Stimulated activated CD8-positive, alpha-beta memory T cell treated with anti-CD3 and anti-CD28 coated beads, Interleukin-7, amount 100 ng/mL, for 1 hour (primary cell): Measurements from ENCODE around the gene CACNA2D3.

Experiments
- DNase-seq, 2 donors: peaks; one replicate each; pipeline ENCODE4 v3.0.0-alpha.2; 2020; ENCODE audit warnings: low read depth in 2 of 2

Gene CACNA2D3

DNA sequence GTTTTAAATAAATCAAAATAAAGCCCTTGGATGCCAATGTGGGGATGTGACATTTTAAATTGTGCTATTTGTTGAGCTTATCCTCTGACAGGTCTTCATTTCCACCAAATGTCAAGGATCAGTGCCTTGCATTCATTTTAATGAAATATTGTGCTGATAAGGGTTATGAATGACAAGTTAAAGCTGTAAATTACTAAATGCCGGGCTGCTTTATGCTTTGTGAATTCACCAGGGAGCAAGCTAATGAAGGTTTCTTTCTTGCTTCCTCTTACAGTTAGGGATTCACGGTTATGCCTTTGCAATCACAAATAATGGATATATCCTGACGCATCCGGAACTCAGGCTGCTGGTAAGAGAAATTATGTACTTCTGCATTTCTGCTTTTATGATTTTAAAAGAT is 723.8 kb downstream of the CACNA2D3 start:
- no peak for DNase-seq

DNA sequence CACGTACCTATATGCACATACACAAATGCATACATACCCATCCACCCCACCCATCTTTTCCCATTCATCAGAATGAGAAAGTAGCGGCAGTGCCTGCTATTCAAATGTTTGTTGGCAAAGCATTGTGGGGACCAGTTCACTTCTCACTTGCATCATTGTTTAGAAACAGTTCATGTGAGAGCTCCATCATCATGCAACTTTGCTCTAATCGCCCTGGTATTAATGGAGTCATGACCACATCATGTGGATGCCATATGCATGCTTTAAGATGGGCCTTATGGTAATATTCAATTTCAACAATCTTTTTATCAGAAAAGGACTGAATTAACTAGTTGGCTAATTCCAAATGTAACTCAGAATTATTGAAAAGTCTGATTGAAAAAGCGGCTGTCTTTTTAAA is 725.0 kb downstream of the CACNA2D3 start:
- DNase-seq: no peak

DNA sequence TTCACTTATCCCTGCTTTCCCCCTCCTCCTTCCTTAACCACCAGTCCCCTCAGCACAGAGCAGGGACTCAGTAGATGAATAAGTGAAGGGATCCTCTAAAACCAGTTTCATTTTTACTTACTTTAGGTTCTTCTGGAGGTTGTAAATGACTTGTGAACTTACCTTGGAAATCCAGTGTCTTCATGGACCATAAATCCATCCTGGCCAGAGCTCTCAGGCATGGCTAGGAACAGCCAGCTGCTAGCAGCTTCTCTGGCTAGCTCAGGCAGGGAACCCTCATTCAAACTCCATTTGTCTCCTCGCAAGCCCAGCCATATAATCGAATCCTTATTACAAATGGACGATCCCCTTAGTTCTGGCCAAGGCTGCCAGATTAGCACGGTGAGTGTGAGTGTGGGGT is 727.0 kb downstream of the CACNA2D3 start:
- DNase-seq: no peak

DNA sequence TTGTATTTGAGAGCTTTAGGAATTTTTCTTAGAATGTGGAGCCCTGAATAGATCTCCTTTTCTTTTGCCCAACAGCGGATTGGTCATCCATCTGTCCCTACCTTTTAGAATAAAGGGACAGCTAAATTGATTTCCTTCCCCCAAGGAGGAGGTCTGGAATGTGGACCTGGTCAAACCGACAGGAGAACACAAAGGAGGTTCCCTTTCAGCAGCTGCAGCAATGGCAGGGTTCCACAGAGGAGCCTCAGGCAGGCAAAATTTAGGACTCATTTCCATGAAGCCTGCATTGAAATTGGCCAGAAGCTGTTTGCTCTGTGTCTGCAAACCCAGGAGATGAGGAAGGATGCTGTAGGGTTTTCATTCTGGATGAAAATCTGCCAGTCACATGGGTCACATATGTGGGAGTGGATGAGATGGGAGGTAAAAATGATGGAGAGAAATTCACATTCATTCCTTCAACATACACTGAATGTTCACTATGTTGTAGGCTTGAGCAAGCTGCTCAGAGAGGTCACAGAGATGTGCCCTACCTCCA is 728.2 kb downstream of the CACNA2D3 start:
- DNase-seq: no peak

DNA sequence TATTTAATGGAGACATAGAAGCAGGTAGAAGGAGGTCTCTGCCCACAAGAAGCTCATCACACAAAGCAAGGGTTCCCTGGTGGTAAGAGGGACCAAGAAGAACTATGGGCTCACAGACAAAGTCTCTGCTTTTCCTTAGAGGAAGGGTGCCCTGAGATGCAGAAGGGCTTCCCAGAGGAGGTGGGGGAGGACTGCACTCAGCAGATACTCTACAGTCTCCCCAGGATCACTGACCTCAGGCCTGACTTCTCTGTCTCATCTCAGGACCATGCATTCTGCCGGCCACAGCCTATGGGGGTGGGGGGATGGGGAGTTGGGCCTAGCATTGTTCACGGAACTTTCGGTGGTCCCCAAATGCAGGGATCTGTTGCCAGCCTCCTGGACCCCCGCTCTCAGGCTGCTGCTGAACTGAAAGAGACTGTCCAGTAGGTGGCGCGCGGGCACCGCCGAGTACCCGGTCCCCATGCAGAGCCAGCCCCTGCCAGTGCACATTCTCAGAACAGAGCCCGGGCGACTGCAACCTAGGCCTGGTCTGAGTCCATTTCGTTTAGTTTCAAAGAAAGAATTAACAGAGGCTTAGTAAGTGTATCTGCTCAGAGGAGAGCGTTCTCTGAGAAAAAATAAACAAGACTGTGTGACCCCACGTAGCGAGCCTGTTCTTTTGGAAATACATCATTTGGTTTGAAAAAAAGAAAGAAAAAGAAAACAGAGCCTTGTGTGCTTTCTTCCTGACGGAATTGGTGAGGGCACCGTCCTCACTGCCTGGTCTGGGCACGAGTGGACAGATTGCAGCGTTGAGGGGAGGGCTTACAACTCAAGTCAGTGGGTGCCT is 731.4 kb downstream of the CACNA2D3 start:
- no peak for DNase-seq

DNA sequence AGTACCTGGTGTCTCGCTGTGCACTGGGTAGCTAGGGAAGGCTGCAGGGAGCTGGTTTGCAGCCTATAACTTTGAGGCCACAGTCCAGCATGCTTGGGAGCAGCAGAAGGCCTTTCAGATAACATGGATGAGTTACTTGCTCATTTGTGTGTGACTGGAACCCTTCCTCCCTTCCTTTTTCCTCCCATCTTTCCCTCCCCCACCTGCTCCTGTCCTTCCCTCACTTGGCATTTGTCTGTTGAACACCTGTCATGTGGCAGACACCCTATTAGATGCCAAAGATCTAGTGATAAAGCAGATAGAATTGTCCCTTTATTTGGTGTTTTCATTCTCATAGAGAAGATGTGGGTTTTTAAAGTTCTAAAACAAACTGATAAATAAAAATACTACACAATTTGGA is 733.9 kb downstream of the CACNA2D3 start:
- DNase-seq: no peak

DNA sequence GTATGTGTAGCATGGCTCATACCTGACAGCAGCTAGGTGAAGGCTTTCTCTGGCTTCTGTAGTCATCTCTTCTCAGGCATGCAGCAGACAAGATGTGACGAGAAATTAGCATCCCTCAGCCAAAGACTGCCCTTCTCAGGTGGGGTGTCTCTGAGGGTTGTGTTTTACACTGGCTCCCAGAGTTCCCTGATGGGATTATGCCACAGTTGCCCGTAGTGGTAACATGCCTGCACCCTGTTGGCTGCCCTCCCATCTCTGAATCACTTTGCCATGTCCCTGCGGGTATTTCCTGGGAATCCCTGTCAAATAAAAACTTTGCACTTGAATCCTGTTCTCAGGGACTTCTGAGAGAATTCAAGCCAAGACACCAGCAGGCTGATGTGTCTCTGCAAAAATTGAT is 735.0 kb downstream of the CACNA2D3 start:
- DNase-seq: no peak

DNA sequence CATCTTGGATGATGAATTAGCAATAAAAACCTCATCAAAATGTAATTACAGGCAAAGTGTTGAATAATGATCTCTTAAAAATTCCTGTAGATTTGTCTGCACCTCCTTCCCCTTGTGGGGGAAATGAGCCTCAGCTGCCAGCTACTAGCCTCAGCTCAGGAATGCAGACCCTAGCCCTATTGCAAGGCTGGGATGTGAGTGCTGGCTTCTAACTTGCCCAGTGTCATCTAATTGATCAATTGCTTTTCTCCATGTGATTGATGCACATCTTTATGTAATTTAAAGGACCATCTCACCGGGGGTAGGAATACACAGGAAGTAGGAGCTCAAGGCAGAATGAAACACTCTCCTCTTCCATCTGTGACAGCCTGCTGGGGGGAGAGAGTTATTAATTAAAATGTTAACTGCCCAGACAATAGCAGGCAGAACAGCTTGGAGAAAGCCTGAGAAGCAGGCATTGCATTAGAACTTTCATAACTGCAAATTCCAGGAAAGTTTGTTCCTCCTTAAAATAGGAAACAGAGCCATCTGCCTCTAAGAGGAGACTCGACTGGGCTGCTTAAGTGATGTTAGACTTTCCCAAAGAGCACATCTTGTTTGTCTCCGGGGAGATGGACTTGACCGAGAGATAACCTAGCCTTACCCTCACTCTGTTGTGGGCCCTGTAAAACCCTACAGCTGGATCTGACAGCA is 735.9 kb downstream of the CACNA2D3 start:
- DNase-seq: no peak

DNA sequence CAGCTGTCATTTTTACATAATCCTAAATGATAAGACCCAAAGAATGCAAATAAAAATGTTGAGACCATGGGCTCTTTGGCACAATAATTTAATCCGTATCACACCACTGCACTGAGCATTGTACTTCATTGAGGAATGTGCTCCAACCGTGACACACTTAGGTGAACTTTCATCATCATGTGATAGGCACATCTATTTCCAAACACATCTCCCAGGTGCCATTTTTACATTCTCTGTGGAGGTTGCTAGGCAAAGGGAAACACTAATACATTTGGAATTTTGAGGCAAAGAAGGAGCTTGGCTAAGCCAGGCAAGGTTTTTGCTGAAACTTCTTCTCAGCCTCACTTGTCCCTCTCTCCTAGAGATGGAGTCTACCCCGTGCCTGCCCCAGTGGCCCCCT is 736.8 kb downstream of the CACNA2D3 start:
- DNase-seq: no peak

DNA sequence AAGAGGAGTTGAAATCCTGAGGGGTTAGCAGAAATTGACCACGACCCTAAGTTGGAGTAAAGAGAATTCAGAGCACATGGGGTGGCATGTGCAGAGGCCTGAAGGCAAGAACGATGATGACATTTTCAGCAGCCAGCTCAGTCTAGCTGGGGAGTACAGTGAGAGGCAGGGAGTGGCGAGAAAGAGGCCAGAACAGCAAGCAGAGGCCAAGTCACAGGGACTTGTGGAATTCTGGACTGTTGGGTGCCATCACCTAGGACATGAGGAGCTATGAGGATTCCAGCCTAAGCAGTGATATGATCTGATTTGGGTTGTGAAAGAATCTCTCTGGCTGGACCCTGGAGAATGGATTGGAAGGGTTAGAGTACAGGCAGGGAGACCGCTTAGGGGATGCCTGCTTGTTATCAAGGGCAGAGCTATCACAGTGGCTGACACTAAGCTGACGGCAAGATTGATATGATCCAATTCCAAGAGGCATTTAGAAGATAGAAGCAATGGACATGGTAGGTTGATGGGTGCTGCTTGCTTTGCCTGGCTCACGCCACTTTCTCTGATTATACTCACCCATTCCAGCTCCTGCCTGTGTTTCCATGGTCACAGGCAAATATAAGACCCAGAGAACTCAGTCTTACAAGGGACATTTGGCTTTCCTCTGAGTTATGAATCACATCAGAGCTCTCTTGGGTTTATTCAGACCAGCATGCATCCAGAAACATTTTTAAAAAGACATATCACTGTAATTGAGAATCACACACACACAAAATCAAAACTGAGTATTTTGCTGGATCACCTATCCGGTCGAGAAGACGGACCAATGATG is 739.1 kb downstream of the CACNA2D3 start:
- no peak for DNase-seq

DNA sequence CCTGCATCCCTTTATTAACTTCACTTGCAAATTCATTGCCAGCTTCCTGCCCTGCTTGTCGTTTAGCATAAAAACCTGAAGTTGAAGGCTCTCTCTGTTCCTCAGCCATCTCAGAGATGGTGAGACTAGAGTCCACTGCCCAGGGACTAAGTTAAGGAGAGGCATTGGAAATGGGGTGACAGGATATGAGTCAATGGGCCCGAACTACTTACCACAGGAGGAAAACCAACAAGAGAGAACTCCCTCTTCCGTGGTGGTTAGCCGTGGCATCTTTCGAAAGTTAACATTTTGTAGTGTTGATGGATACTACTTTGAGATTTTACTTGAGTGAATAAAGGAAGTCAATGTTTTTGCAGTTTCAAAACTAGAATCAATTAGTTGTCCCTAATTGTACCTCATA is 740.2 kb downstream of the CACNA2D3 start:
- DNase-seq: no peak

DNA sequence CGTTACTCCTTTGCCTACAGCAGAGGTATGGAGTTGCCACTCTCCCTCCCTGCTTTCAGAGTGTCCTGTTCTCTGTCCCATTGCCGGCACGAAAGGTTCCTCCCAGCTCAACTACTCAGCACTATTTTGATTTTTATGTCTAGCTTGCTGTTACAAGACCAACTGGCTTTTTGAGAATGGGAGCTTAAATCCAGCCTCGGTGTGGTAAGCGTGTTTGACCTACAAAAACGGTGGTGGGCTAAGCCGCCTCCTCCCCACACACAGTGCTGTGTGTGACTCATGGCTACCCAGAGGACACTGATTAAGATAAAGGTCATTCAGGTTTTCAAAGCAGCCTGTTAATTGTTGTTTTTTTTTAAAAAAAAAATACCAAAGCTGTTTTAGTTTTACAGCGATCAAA is 741.0 kb downstream of the CACNA2D3 start:
- DNase-seq: no peak

DNA sequence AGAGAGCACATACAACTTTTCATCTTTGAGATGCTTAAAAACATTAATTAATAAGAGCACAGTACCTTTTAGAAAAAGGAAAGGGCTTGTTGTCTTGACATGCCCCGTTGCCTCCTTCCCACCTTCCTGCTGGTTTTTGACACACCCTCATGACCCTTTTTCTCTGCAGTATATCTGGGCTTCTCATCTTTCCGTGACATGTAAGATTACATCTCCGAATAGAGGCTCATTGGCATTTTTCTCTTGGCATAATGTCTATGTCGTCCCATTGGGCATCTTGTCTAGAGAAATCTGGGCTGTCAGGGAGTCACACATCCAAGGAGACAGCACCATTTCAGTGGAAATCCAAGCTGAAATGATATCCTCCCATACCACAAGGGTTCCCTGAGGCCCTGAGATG is 741.4 kb downstream of the CACNA2D3 start:
- no peak for DNase-seq

DNA sequence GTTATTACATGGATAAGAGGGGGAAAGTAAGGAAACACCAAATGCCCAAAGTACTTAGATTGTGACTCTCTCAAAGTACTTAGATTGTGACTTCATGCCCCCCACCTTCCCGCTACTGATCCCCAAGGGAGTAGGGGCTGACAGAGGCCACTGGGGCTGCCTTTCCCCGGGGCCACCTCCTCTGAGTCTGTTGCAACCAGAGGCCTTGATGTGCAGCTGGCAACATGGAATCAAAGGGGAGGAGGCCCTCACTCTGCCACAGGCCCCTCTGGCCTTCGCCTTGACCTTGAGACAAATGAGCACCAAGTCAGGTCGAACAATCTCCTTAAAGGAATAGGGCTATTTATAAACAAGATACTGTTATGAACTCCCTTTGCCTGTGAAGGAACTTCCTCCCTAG is 743.0 kb downstream of the CACNA2D3 start:
- DNase-seq: no peak

DNA sequence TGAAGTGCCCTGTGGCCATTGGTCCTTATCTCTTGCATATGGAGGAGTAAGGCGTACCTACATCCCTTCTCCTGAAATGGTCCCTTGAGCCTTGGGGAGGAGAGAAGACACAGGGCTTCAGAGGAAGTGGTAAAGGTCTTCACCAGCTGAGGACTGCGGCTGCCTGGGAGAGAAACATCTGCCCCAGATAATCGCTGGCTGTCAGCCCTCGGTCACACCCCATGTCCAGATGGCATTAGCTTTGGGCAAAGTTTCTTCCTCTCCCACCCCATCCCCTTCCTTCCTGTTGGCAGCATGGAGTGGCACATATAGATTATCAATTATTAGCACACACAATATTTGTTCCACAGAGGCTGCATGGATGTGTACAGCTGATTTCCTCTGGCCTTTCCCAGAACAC is 743.9 kb downstream of the CACNA2D3 start:
- DNase-seq: no peak

DNA sequence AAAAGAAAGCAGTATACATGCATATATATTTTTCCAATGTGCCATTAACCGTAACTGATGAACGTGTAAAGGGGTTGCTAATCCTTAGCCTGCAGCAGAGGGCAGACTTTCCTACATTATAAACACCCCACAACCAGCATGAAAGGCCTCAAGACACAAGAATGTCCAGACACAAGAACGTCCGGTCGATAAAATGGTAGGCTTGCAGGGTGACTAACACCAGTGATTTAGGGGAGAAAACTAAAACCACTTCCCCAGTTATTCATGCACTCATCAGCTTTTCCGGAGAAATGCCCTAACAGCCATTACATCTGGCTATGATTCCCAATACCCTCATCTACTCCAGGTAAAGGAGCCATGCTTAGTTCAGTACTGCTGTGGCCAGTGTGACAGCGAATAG is 748.1 kb downstream of the CACNA2D3 start:
- no peak for DNase-seq

DNA sequence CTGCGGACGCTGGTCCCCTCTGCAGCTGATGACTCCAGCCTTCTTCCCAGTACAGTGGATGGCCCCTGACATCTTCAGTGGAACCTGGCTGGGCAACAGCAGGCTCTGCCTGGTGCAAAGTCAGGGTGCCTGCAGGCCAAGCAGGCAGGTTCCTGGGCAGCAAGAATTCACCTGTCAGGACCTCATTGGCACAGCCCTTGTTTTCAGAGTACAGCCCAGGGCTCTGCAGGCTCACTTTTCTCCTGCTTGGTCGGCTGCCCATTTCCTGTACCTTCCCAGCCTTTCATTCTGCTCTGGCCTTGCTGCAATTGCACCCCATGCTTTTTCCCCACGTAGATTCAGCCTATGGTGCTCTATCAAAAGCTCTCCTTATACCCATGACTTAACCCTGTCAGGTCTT is 749.5 kb downstream of the CACNA2D3 start:
- no peak for DNase-seq

DNA sequence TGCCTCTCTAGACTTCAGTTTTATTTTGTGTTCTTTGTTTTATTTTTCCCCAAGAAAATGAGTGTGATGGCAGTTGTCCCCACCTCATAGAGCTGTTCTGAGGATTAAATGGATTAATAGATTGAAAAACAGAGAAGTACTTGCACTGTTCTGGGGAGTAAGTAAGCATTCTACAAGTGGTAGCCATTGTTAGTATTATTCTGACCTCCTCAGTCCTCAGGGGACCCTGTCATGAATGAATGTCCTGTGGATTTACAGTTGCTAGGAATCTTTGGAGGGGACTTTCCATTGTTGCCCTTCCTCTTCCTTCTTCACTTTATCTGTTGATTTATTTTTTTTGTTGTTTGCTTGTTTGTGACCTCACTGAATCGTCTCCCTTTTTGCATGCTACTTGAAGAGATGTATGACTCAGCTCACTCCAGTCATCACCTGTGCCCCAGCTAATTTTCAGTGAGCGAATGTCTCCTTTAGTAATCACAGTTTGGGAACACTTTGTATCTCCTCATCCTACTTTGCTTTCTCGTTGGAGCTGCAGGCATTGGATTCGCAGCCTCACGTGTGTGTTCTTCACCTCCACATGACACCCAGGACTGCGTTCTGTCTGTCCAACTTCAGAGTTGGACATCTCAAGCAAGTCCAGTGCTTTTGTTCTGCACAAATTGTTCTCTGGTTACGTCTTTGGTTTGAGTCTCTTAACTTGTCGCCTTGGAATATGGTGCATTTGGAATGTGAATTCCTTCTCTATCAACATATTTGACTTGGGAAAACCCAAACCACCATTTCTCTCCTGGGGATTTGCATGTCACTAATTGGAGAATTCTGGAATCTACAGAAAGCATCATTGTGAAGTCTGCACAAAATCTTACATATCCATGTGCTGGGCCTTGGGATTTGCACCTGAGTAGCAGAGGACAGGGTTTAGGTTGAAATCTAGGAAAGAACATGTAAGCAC is 751.0 kb downstream of the CACNA2D3 start:
- DNase-seq: no peak

DNA sequence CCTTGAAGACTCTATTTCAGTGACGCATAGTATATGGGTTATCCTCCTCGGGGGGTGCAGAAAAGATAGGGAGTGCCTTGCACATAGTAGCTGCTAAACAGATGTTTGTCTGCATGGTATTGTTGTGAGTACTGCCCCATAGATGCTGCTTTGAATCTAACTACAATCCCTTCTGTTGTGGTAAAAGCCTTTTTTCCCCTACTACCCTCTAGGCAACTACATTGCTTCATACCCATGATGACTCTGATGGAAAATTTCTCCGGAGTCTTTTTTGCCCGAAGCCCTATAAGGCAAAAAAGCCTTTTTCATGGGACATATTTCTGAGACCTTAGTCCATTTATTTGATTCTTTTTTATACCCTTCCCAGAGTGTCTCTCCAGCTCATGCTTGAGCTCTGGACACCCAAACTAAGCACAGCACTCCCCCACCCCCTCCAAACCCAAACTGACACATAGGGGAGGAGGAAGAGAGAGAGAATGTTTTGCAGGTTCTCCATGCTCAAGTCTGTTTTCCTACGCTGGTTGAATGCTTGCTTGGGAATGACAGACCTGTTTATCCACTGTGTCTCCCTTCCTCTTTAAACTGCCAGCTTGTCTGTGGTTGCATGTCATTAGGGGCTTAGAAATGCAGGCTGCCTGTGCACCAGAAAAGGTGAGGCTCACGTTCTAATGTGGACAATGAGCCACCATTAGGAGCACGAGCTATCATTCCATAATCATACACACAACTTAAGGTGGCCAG is 752.6 kb downstream of the CACNA2D3 start:
- no peak for DNase-seq

DNA sequence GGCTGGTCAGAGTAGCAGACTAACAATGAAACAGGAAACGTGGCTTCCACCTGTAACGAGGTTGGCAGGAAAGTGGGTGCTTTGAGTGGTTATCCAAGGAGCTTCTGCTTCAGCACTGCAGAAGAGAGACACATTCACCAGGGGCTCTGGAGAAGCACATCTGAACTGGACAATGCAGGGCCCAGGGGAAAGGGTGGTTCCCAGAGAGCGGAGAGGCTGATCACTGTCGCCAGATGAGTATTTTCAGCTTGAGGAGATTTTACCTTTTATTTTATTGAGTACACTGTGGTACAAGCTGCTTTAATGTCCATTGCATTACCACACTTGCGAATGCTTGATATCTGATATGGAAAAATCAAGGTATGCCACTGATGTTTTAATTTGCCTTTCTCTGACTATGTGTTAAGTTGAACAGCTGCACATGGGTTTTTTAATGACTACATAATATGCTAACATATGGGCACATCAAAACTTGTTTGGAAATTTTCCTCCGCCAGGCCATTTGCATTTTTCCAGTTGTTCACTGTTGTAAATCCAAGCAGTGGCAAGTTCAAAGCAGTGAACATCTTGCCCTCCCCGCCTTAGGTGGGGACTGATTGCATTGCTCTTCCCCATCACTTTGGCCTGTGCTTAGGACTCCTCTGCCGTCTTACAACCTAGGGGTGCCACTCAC is 753.4 kb downstream of the CACNA2D3 start:
- DNase-seq: no peak
